HG03060 (cell line): ENCODE measurements around the gene LDB2.
"Not testable (repeated sequence)": the region's sequence is repeated elsewhere in the genome, so short reads cannot be mapped to it uniquely, and the experiment has no call there.

Source experiments
- ATAC-seq: cut with Tn5 transposase; IDR thresholded peaks from one replicate; pipeline ENCODE4 v1.9.1; 2021; ENCODE audit warnings: low read depth, moderate number of reproducible peaks; ENCODE audit not compliant: unreplicated experiment

The LDB2 gene

DNA sequence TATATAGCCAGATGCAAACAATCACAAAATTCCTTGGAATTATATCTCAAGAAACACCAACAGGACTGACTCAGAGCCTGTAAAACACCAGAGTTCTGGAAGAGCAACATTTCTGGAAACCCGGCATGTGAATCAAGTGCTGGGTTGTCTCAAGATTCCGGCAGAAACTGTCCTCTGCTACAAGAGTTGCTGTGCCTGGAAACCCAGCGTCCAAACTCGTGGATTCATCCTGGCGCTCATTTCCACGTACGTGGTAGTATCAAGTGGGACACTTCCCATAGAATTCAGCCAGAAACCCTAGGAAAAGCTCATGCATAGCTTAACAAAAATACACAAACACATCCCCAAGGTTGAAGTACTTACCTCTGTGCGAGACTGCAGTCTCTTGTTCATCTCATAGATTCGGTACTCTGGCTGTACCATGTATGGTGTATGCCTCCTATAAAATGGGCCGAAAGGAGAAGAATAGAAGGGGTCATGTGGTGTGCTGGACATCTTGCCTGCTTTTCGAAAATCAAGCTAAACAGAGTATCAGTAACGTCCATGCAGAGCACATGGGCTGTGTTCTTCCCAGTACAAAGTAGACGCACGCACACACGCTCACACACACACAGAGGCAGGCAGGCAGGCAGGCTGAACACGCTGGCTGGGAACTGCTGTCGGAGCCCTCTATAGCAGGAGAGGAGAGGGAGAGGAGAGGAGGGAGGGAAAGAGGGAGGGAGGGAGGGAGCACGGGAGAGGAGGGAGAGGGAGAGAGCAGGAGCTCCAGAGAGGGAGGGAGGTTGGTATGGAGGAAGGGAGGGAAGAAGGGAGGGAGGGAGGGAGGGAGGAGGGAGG lies at the start of gene LDB2:
TSS of gene LDB2 (minus strand) at position 655 of the 837 bp plus-strand sequence.
- no peak for ATAC-seq

DNA sequence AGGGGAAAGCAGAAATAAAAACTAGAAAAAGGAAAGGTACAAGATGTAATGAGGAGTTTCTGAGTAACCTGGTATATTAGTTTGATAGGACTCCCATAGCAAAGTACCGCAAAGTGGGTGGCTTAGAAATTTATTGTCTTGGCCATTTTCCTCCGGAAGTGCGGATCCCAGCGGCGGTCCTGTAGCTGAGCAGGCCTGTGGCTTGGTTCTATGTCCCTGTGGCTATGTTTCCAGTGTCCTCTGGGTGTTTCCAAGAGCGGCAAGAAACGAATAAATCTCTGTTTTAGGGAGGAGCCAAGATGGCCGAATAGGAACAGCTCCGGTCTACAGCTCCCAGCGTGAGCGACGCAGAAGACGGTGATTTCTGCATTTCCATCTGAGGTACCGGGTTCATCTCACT lies 44.0 kb upstream of the LDB2 start:
- ATAC-seq = no peak

DNA sequence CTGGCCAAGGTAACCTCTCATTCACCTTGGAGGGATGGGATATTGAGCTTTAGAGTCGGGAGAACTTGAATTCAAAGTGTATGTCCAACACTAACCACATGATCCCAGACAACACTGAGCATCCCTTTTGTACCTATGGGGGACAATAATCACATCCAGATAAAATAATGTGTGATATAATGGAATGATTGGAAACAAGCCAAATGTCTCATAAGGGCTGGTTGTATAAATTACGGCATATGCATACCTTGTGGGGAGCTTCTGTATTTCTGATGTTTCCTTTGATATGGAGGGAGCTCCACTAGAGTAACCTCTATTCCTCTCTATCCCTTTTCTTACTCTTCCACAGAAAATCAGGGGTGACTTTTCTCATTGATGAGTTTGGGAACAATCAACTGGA lies 40.7 kb upstream of the LDB2 start:
- no peak for ATAC-seq

DNA sequence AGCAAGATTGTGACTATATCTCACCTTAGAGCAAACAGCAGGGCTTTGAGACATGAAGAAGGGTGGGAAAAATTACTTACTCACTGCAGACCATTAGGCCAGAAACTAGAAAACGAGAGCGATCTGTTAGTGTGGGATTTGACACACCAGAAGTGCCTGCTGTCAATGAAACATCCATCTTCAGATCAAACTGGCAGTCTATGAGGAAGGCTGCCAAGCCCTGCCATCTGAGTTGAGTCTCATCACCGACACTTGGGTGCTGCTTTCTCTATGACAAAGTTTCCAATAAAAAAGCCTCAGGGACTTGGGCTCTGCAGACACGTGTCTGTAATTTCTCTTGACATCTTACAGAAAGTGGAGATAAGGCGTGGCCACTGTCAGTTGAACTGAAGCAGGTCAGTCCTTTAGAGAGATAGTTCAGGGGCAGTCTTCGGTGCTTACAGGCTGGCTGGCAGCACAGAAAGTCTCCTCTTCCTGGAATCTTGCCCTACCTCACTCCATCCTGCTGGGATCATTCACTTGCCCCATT lies 40.1 kb upstream of the LDB2 start:
- ATAC-seq = no peak

DNA sequence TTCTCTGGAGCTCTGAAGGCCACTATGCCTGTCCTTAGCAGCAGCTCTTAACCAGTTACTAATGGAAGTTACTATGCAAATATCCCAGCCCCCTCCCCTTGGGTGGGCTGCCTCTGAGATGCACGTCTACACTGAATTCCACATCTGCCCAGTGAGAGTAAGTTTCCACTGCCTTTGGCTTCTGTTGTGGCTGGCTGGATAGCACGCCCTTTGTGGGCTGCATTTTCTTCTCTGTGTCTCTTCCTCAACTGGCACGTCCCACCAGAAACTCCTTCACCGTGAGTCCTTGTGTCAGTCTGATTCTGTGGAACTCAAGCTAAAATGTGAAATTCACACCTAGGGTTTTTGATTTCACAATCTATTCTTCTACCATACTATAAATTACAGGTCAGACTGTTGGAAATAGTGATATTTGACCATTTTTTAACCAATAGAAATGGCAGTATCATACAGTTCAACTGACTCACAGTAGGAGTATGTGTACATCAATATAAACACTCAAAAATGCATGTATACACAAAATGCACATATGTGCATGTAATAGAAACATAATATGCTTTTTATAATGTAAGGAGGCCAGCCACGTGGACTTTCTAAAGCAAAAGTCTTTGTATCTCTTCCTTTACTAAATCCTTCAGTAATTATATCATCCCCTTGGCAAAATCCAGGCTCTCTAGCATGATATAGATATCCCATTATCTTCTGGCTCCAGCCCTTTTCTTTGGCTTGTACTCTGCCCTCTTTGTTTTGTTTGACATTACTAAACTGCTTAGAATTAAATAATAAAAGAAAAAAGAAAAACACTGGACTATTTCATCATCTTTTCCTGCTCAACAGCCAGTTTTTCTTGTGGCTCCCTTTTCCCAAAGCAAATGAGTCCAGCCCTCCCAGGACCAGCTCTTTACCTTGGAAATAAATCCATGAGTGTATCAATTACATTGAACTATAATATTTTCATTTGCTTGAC lies 33.2 kb upstream of the LDB2 start:
- no peak for ATAC-seq

DNA sequence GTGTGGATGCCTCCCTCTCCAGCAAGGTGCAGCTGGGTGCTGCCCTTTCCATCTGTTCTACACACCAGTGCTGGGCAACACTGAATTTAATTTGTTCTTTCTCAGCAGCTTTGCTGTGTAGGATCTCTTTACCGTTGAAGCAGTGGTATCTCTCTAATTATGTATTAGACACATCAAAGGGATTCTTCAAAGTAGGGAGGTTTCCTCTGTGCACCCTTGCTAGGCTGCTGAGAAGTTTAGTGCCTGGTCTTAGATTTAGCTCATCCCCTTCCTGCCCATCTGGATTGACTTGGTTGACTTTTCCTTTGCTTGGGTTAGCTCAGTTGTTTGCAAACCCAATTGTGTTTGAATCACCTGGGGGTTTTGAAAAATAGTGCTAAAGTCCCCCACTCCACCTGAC lies 27.8 kb upstream of the LDB2 start:
- no peak for ATAC-seq

DNA sequence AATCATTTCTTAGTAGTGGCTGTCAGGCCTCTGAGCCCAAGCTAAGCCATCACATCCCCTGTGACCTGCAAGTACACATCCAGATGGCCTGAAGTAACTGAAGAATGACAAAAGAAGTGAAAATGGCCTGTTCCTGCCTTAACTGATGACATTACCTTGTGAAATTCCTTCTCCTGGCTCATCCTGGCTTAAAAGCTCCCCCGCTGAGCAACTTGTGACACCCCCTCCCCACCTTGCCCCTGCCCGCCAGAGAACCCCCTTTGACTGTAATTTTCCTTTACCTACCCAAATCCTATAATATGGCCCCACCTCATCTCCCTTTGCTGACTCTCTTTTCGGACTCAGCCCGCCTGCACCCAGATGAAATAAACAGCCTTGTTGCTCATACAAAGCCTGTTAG lies 20.3 kb upstream of the LDB2 start:
- ATAC-seq = not testable (repeated sequence)

DNA sequence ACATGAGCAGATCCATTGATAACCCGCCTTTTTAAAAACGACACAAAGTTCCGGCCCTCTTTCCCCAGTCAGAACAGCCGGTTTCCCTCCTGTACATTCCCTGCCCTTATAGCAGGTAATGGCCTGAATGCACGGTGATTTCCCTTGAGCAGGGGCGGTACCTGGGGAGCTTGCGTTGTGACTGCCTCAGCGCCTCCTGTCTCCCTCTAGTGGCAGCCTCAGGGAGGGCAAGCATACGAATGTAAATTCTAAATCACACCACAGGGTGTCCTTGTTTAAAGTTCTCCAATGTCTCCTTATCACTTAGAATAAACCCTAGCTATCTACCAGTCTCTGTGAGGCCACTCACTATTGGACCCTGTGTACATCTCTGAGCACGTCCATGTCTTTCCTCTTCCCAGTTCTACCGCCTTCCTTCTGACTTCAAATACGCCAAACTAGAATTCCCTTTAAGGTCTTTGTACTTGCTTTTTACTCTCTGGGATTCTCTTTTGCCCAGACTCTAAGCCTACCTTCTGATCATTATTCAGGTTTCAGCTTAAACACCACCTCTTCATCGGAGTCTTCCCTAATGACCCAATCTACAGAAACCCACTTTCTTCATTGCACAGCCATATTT lies 18.4 kb upstream of the LDB2 start:
- ATAC-seq = peak; percentile 98

DNA sequence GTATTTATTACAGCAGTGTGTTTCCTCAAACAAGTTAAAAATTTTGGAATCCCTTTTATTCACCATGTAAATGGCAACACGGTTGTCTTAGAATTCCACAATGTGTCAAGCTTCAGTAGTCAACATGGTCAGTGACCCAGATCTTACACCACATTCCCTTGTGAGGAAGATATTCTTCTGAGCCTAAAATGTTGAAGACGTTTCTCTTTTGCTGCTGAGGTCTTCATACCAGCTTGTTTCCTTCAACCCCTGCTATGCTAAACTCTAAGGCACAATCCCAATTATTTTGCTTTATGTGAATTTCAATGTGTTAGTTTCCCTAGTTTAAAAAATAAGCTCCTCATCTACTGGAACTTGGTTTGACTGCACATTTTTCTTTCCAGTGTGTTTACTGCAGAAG lies 17.6 kb upstream of the LDB2 start:
- no peak for ATAC-seq

DNA sequence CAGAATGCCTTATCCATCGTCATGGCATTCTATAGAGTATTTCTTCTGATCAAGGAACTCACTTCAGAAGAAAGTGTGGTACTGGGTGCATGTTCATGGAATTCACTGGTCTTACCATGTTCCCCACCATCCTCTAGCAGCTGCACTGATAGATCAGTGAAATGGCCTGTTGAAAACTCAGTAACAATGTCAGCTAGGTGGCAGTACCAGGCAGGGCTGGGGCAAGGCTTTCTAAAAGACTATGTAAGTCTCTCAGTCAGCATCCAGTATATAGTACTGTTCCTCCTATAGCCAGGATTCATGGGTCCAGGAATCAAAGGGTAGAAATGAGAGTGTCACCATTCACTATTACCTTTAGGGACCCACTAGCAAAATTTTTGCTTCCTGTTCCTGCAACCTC lies 15.8 kb upstream of the LDB2 start:
- no peak for ATAC-seq

DNA sequence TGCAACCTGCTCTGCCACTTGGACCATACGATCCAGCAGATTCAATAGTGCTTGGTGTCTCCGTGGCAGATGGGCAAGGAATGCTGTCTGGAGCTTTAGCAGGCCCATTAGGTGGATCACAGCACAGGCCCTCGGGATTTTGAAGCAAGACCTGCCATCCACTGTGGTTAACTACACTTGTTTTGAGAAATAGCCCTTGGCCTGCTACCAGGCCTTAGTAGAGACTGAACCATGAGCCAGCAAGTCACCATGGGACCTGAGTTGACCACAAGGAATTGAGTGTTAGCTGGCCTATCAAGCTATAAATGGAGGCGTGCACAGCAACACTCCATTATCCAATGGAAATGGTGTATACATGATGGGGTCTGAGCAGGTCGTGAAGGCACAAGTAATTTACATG lies 14.5 kb upstream of the LDB2 start:
- no peak for ATAC-seq

DNA sequence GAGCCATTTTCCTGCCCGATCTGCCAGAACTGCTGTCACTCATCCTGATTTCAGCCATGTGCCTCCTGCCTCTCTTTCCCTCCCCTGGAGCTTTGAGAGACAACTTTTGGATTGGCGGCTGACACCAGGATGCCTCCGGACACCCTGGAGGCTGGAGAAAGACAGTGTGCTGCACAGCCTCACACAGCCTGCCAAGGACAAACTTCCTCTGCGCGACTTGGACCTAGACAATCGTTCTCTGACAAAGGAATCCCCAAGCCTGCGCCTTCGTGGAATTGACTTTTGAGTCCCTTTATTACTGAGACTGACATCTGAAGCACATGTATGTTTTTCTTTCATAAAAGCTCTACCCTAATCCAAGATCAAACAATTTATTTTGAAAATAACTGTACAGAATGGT lies 10.8 kb upstream of the LDB2 start:
- no peak for ATAC-seq

DNA sequence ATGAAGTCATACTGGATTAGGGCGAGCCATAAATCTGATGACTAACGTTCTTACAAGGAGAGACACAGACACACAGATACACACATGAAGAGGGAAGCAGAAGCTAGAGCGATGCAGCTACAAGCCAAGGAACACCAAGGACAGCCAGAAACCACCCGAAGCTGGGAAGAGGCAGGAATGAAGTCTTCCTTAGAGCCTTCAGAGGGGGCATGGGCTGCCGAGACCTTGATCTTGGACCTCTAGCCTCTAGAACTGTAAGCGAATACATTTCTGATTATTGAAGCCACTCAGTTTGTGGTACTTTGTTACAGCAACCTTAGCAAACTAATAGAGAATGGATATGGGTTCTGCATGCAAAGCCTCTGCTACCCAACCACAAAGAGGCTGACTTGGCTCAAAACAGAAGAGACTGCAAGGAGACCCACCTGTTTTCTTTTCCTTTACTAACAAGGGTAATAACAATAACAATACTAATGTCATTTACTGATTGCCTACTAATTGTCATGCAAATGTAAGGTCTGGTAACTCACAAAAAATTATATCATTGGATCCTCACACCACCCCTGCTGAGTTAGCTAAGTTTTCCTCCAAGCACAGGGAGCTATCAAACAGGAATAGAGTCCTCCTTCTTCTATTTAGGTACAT lies 10.1 kb upstream of the LDB2 start:
- no peak for ATAC-seq

DNA sequence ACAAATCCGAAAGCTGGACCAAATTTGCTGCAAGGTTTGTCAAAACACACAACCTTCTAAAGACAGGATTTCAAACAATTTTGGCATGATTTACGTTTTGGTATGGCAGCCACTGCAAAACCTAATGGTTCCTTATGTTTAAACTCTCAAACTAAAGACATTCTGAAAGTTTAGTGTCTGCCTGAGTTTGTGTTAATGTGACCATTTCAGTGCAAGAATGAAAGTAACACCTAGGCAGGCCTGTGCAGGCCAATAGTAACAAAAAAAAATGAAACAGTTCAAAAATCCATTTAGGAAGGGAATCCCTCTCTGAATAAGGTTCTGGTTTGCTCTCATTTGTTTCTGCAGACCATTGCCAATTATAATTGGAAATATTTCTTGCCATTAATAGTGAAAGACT lies 1.9 kb upstream of the LDB2 start:
- no peak for ATAC-seq

DNA sequence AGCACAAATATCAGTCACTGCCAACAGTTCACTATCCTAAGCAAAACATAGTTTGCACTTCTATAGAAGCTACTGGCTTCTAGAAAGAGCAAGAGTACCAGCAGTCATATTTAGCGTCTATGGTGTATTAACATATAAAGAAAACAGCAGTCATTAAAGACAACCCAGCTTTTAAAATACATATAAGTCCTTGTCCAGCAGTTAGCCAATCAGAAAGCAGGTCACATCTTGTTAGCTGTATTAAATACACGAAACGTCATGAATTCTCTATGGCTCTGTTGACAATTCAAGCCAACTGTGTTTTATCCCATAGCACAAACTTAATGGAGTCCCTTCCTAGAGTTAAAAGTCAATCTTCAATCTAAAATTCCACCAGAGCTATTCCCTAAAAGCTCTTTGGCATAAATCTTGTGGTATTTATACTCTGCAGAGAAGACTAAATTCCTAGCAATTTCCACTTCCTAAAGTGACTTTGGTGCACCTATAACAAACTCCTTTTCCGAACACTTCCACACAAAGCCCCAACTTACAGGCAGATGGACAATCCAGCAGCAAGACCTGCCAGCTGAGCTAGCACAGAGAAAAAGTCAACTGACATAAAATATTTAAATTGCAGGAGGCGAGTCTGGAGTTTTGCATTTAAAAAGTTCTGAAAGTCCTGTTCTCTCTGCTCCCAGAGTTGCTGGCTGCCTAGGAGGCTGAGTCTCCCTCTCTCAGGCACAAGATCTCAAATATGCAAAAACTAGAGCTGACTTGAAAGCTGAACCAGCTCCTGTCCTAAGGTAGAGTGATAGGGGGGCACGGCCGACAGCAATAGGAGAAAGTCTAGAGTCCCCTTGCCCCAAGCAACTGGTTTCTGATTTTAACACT lies 1.3 kb downstream of the LDB2 start:
- ATAC-seq = no peak

DNA sequence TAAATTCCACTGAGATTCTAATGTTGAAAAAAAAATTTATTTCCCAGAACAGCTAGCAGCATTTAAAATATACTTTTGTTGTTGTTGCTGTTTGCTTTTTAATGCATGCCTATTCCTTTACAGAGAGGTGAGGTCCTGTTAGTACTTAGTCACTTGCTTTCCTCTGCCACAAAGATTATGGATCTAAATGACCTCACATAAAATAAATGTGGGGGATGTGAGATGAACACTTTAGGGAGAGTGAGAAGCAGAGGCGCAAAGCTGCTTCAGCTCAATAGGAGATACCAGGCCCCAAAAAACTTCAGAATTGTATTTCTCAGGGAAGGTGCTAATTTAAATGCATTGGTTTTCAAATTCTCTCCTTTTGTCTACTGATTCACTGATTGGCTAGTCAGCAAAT lies 4.0 kb downstream of the LDB2 start:
- no peak for ATAC-seq

DNA sequence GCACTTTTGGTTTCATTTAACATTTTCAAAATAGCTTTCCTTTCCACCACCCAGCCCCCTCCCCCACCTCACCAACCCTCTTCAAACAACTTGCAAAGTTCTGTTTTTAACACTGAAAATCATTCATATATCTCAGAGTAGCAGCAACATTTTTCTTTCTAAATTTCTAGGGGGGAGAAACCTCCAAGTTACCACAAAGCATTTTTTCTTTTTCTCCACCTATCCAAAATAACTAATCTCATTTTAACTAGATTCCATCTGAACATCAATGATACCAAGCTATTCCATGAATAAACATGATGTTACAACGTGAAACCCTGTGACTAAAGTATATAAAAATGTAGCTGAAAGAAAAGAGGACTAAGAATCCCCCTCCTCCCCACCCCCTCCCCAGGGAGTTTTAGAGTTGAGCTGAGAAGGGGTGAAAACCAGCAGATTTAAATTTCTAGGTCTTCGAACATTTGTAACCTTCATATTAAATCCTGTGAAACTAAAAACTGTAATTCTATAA lies 5.2 kb downstream of the LDB2 start:
- ATAC-seq = no peak

DNA sequence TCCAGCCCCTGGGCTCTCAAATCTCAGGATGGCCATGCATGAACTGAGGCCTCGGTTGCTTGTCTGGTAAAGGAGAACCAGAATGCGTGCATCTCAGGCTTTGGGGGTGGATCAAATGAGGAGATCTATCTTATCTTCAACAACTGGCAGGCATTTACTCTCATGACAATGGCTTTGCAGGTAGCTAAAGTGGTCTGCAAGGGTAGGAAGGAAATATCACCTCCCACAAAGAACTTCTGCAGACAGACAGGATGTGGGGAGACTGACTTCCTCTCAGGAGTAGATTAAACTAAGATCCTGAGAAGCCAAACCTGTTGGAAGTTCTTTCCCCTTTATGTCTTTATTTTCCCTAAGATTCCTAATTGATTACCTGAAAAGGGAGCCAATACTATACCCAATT lies 7.8 kb downstream of the LDB2 start:
- no peak for ATAC-seq

DNA sequence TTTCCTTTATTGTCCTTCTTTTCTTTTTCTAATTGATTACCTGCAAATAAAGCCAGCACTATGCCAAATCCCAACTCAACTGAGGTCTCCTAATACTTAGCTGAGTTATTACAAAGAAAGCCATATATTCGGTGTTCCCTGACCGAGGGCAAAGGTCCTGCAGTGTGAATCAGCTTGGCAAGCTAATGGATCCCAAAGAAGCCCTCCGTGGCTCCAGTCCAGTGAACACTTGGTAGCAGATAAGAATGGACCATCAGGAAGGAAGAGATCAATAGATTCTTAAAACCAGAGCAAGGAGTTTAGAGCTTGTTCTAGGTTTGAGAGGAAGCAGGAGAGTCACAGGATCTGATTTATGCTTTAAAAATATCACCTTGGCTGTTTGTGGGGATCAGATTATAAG lies 8.5 kb downstream of the LDB2 start:
- no peak for ATAC-seq
